ENCODE data around the gene PDF.

The PDF gene

DNA sequence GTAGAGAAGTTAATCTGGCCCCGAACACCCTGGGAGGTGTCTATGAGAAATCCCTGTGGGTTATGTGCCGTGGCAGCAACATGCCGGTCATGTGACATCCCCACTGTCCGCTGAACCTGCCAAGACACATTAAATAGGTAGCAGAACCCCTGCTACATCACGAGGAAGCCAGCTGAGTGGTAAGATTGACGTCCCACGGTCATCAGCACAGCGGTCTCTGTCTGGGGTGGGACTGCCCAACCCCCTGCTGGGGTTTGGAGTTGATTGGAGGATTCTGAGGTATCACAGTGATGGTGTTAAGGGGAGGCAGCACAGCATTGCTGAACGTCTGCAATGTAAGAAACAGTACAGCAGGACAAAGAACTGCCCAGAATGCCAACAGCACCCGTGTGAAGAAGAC is 19.1 kb upstream of the PDF start:
- no peak for DNase-seq (ENCODE audit: low spot score)
- TF ChIP-seq, protein P1, sequence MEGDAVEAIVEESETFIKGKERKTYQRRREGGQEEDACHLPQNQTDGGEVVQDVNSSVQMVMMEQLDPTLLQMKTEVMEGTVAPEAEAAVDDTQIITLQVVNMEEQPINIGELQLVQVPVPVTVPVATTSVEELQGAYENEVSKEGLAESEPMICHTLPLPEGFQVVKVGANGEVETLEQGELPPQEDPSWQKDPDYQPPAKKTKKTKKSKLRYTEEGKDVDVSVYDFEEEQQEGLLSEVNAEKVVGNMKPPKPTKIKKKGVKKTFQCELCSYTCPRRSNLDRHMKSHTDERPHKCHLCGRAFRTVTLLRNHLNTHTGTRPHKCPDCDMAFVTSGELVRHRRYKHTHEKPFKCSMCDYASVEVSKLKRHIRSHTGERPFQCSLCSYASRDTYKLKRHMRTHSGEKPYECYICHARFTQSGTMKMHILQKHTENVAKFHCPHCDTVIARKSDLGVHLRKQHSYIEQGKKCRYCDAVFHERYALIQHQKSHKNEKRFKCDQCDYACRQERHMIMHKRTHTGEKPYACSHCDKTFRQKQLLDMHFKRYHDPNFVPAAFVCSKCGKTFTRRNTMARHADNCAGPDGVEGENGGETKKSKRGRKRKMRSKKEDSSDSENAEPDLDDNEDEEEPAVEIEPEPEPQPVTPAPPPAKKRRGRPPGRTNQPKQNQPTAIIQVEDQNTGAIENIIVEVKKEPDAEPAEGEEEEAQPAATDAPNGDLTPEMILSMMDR (IDR thresholded peaks at IDR 0.05; ENCODE audit: extremely low read depth, missing control alignments) = no peak

DNA sequence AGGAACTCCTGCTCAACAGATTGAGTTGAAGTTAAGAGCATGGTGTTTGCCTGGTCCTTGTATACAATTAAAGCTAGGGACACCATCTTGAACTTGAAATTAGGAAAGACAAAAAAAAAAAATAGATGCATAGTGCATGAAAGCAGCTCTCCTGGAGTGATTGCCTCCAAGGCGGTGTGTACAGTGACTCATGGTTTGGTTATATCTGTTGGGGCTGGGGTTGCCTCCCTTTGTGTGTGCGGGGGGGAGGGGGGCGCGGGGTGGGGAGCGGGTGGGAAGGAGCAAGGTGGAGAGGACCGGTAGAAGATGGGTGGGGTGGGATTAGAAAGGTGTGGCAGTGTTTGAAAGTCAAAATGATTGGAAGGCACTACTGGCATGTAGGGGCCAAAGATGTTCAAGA is 17.8 kb upstream of the PDF start:
- TF ChIP-seq, protein P1 (IDR thresholded peaks at IDR 0.05; ENCODE audit: extremely low read depth, missing control alignments) = no peak
- DNase-seq (ENCODE audit: low spot score) = no peak

DNA sequence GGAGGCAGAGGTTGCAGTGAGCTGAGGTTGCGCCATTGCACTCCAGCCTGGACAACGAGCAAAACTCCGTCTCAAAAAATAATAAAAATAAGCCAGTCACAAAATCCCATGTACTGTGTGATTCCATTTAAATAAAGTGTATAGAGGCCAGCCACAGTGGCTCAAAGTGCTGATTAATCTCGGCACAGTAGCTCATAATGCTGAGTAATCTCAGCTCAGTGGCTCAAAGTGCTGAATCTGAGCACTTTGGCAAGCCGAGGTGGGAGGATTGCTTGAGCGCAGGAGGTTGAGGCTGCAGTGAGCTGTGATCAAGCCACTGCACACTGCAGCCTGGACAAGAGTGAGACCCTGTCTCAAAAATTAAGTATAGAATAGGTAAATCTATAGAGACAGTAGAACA is 16.3 kb upstream of the PDF start:
- TF ChIP-seq, protein P1 (IDR thresholded peaks at IDR 0.05; ENCODE audit: extremely low read depth, missing control alignments) = no peak
- no peak for DNase-seq (ENCODE audit: low spot score)

DNA sequence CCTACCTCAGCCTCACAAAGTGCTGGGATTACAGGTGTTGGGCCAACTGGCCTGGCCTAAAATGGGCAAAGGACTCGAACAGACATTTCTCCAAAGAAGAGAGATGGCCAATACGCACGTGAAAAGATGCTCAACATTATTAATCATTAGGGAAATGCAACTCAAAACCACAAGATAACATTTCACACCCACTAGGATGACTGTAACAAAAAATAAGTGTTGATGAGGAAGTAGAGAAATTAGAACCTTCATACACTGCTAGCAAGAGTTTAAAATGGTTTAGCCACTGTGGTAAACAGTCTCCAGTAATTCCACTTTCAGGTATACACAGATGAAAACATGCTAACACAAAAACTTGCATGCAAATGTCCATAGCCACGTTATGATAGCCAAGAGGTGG is 15.5 kb upstream of the PDF start:
- TF ChIP-seq, protein P1 (IDR thresholded peaks at IDR 0.05; ENCODE audit: extremely low read depth, missing control alignments) = no peak
- DNase-seq (ENCODE audit: low spot score) = no peak

DNA sequence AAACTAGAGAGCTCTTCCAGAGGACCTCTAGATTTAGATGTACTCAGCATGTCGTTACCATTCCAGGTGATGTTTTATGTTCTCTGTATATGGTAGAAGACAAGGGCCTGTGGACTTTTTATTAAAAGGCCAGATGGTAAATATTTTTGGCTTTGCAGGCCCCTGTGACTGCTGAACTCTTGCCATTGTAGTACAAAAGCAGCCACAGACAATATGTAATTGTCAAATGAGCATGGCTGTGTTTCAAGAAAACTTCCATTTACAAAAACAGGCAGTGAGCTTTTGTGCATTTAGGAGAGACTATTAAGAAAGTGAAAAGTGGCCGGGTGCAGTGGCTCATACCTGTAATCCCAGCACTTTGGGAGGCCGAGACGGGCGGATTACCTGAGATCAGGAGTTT is 13.8 kb upstream of the PDF start:
- DNase-seq (ENCODE audit: low spot score) = no peak
- TF ChIP-seq, protein P1 (IDR thresholded peaks at IDR 0.05; ENCODE audit: extremely low read depth, missing control alignments) = no peak

DNA sequence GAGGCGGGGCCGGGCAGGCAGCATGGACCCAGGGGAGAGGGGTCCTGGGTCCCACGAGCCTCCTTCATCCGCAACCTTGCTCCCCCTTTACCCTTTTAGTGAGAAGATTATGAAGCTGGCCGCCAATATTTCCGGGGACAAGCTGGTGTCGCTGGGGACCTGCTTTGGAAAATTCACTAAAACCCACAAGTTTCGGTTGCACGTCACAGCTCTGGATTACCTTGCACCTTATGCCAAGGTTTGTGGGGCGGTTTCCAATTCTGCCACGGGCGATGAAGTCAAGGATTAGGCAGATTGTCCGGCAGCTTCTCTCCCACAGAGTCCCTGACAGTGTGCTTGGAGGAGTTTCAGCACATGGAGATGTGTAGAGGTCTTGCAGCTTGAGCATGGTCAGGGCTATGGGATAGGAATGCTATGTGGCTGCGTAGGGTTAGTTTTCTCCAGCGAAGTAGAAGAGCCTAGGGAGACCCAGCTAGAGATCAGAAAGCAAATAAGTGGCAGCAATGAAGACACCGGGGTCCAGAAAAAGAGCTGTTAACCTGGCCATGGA is 9.8 kb upstream of the PDF start:
- TF ChIP-seq, protein P1 (IDR thresholded peaks at IDR 0.05; ENCODE audit: extremely low read depth, missing control alignments) = no peak
- DNase-seq (ENCODE audit: low spot score) = no peak

DNA sequence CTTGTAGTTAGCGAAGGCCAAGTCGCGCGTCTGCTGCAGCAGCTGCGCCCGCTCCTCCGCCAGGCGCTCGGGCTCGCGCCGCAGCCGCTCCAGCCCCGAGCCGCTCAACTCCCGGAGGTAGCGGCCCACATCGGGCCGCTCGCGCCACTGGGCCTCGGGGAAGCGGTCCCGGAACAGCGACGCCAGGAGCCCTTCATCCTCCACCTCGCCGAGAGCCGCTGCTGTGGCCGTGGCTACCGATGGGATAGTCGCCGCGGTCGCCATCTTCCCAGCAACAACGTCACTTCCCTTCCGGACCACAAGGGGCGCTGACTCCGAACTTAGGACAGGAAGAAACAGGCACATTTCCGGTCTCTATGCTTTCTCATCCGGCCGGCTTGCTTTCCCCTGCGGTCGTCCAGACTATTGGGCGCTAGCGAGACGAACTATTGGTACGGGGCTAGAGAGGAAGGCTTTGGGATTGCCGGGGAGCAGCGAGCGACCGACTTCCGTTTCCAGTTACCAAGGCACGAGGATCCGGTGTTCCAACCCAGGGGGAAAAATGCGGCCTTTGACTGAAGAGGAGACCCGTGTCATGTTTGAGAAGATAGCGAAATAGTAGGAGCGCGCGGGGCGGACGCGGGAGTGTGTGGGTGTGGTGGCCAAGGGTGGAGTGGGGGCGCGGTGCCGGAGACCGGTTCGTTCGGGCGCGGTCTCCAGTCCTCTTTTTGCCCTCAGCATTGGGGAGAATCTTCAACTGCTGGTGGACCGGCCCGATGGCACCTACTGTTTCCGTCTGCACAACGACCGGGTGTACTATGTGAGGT is 9.1 kb upstream of the PDF start, which contains the start of the genes COG8 and NIP7:
Gene COG8 (minus strand): TSS at position 276 of the 806 bp plus-strand sequence. CDS start 12 bp downstream, at position 264.
Gene NIP7 (plus strand): TSS at position 484 of the 806 bp plus-strand sequence. CDS start 58 bp downstream, at position 542.
- TF ChIP-seq, protein P1 (IDR thresholded peaks at IDR 0.05; ENCODE audit: extremely low read depth, missing control alignments) = peak; percentile 46
- peak; percentile 97 for DNase-seq (ENCODE audit: low spot score)
